WTC11 (cell line): ENCODE results near the gene CSRNP3. TPM values are rescaled to one million over a fixed set of nuclear protein-coding genes. Genes with fewer than 3 reads are reported as not detected.

Experiments used
- ATAC-seq: fragments of 200-7000 bp; cut with Tn5 transposase; 2 replicates; pipeline ENCODE4 v1.10.0; 2021; ENCODE audit warnings: mild to moderate bottlenecking, moderate library complexity
- CTCF ChIA-PET: fragments of 300-600 bp; sonication (Branson Sonifier 250); formaldehyde crosslinking; loops from one replicate; lab custom pipeline; 2021; ENCODE audit warnings: antibody characterized with exemption; lab: Charles Lee
- POLR2A ChIA-PET: fragments of 350-600 bp; sonication (Branson Sonifier 250); formaldehyde crosslinking; loops from one replicate; lab custom pipeline; 2021; ENCODE audit warnings: antibody characterized with exemption; lab: Charles Lee
- DNase-seq: peaks from one replicate; pipeline ENCODE4 v3.0.0; 2021; ENCODE audit warnings: low spot score
- H3K27ac Mint-ChIP-seq: 2 replicates; pipeline ENCODE4 v1.8.0; 2021; ENCODE audit warnings: mixed read lengths
- H3K27me3 Mint-ChIP-seq: 2 replicates; pipeline ENCODE4 v1.8.0; 2021; ENCODE audit warnings: low read depth, mild to moderate bottlenecking, moderate library complexity, mixed read lengths
- H3K36me3 Mint-ChIP-seq: 2 replicates; pipeline ENCODE4 v1.8.0; 2021; ENCODE audit warnings: mixed read lengths
- H3K4me1 Mint-ChIP-seq: 2 replicates; pipeline ENCODE4 v1.8.0; 2022; ENCODE audit warnings: mixed read lengths
- H3K4me3 Mint-ChIP-seq: 2 replicates; pipeline ENCODE4 v1.8.0; 2021; ENCODE audit warnings: mild to moderate bottlenecking, moderate library complexity, mixed read lengths
- H3K9me3 Mint-ChIP-seq: 2 replicates; pipeline ENCODE4 v1.8.0; 2021; ENCODE audit warnings: mixed read lengths
- ATF1 ChIP-seq: sonication (generic); formaldehyde crosslinking; IDR thresholded peaks from 2 replicates; pipeline ENCODE4 v1.8.1; 2023; ENCODE audit warnings: mild to moderate bottlenecking, moderate library complexity, missing genetic modification reagents
- ATF3 ChIP-seq: sonication (generic); formaldehyde crosslinking; conservative IDR thresholded peaks from 2 replicates; pipeline ENCODE4 v1.8.1; 2022; ENCODE audit warnings: mild to moderate bottlenecking, missing genetic modification reagents
- CBFB ChIP-seq: sonication (generic); formaldehyde crosslinking; IDR thresholded peaks from 2 replicates; pipeline ENCODE4 v1.8.1; 2022; ENCODE audit warnings: mild to moderate bottlenecking, low read depth, missing genetic modification reagents
- CDX4 ChIP-seq: fragments of 250-450 bp; sonication (Bioruptor Pico); IDR thresholded peaks from 2 replicates; pipeline ENCODE4 v1.9.0; 2021; ENCODE audit warnings: moderate library complexity, mild to moderate bottlenecking, inconsistent platforms, borderline replicate concordance
- E2F1 ChIP-seq: sonication (generic); formaldehyde crosslinking; IDR thresholded peaks from 2 replicates; pipeline ENCODE4 v1.8.0; 2022; ENCODE audit warnings: mild to moderate bottlenecking, missing genetic modification reagents
- ELF4 ChIP-seq: sonication (generic); formaldehyde crosslinking; IDR thresholded peaks from 2 replicates; pipeline ENCODE4 v1.8.1; 2022; ENCODE audit warnings: low read depth, mild to moderate bottlenecking, moderate library complexity, missing genetic modification reagents
- EMX1 ChIP-seq: fragments of 250-450 bp; sonication (Bioruptor Pico); IDR thresholded peaks from 2 replicates; pipeline ENCODE4 v1.8.0; 2021; ENCODE audit warnings: mild to moderate bottlenecking
- FOXJ3 ChIP-seq: sonication (generic); formaldehyde crosslinking; IDR thresholded peaks from 2 replicates; pipeline ENCODE4 v1.9.0; 2021; ENCODE audit warnings: missing genetic modification reagents, mild to moderate bottlenecking, borderline replicate concordance
- FOXP1 ChIP-seq: sonication (generic); formaldehyde crosslinking; IDR thresholded peaks from 2 replicates; pipeline ENCODE4 v1.8.0; 2022; ENCODE audit warnings: missing genetic modification reagents, mild to moderate bottlenecking, moderate library complexity, borderline replicate concordance
- FOXP4 ChIP-seq: sonication (generic); formaldehyde crosslinking; IDR thresholded peaks from 2 replicates; pipeline ENCODE4 v1.8.0; 2022; ENCODE audit warnings: mild to moderate bottlenecking, missing genetic modification reagents
- GABPB1 ChIP-seq: sonication (generic); formaldehyde crosslinking; IDR thresholded peaks from 2 replicates; pipeline ENCODE4 v1.8.1; 2023; ENCODE audit warnings: mild to moderate bottlenecking, missing genetic modification reagents
- RORB ChIP-seq: fragments of 250-450 bp; sonication (Bioruptor Pico); IDR thresholded peaks from 2 replicates; pipeline ENCODE4 v1.9.0; 2021; ENCODE audit warnings: mild to moderate bottlenecking
- SOX15 ChIP-seq: fragments of 250-450 bp; sonication (Bioruptor Pico); IDR thresholded peaks from 2 replicates; pipeline ENCODE4 v1.9.0; 2021; ENCODE audit warnings: mild to moderate bottlenecking
- SP1 ChIP-seq: sonication (generic); formaldehyde crosslinking; conservative IDR thresholded peaks from 2 replicates; pipeline ENCODE4 v1.8.1; 2022; ENCODE audit warnings: missing genetic modification reagents
- TEAD4 ChIP-seq: sonication (generic); formaldehyde crosslinking; IDR thresholded peaks from 2 replicates; pipeline ENCODE4 v1.8.0; 2022; ENCODE audit warnings: mild to moderate bottlenecking, missing genetic modification reagents
- ZNF121 ChIP-seq: sonication (generic); formaldehyde crosslinking; IDR thresholded peaks from 2 replicates; pipeline ENCODE4 v1.8.0; 2023; ENCODE audit warnings: missing genetic modification reagents
- ZNF138 ChIP-seq: sonication (generic); formaldehyde crosslinking; conservative IDR thresholded peaks from 2 replicates; pipeline ENCODE4 v1.8.1; 2022; ENCODE audit warnings: mild to moderate bottlenecking, moderate library complexity, missing genetic modification reagents
- ZNF263 ChIP-seq: sonication (generic); formaldehyde crosslinking; IDR thresholded peaks from 2 replicates; pipeline ENCODE4 v1.8.1; 2022; ENCODE audit warnings: low read depth, mild to moderate bottlenecking, moderate library complexity, missing genetic modification reagents
- ZNF317 ChIP-seq: sonication (generic); formaldehyde crosslinking; IDR thresholded peaks from 2 replicates; pipeline ENCODE4 v1.8.1; 2023; ENCODE audit warnings: low read depth, mild to moderate bottlenecking, moderate library complexity, missing genetic modification reagents, borderline replicate concordance
- ZNF396 ChIP-seq: fragments of 250-450 bp; sonication (Bioruptor Pico); IDR thresholded peaks from 2 replicates; pipeline ENCODE4 v1.8.0; 2021; ENCODE audit warnings: mild to moderate bottlenecking, moderate library complexity, borderline replicate concordance
- ZNF512 ChIP-seq: sonication (generic); formaldehyde crosslinking; IDR thresholded peaks from 2 replicates; pipeline ENCODE4 v1.8.1; 2022; ENCODE audit warnings: missing genetic modification reagents, borderline replicate concordance
- total RNA-seq: library from RNA; stranded (reverse); gene quantifications from 3 replicates; pipeline ENCODE4 v1.2.3, GENCODE V29; 2021
- TF ChIP-seq, protein P1 (sequence below): sonication (generic); formaldehyde crosslinking; IDR thresholded peaks from 2 replicates; pipeline ENCODE4 v1.8.1; 2022; ENCODE audit warnings: low read depth, mild to moderate bottlenecking, moderate library complexity, missing genetic modification reagents, borderline replicate concordance

CSRNP3 gene
- total RNA-seq, 1 experiment from 2014 or later = 7.3 TPM

DNA sequence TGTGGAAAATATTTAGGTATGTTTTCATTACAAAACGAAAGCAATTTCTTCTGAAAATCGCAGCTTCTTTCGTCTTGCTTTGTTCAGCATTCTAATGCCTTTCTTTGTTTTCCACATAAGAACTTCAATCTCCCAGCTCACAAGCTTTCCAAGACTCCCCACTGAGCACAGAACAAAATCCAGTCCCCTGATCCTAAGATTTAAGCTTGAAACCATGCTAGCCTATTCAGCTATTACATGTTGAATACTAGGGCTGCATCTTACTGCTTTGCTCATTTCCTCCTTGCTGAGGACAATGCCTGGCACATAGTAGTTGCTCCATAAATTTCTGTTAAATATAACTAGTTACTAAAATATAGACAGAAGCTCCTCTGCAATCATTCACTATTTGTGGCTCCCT is 163.9 kb downstream of the CSRNP3 start:
- peaks cover 52% of the 10 kb centered on the region for H3K4me1 Mint-ChIP-seq
- H3K27ac Mint-ChIP-seq = peak overlapping the region; percentile 91
- ATAC-seq = peak; percentile 36
- no peak for DNase-seq
- H3K27me3 Mint-ChIP-seq = no peaks in the 10 kb centered on the region
- ChIA-PET CTCF (interaction anchor here (0.8 to 2.8 kb wide), 5 partner anchors 9 to 241 kb away, joined by 3 to 11 read pairs (median 4); no protein-coding TSS in a partner anchor), POLR2A (no interaction called here)
- TF ChIP-seq ZNF263 (CRISPR knock-in tag) = no peak
- no peak for TF ChIP-seq EMX1 (CRISPR knock-in tag)
- no peak for TF ChIP-seq CDX4
- TF ChIP-seq FOXP4 (CRISPR knock-in tag) = no peak
- no peak for TF ChIP-seq ZNF396
- no peak for TF ChIP-seq CBFB (CRISPR knock-in tag)
- no peaks in the 10 kb centered on the region for H3K9me3 Mint-ChIP-seq
- H3K4me3 Mint-ChIP-seq = no peak overlapping the region
- H3K36me3 Mint-ChIP-seq = no peaks in the 10 kb centered on the region

DNA sequence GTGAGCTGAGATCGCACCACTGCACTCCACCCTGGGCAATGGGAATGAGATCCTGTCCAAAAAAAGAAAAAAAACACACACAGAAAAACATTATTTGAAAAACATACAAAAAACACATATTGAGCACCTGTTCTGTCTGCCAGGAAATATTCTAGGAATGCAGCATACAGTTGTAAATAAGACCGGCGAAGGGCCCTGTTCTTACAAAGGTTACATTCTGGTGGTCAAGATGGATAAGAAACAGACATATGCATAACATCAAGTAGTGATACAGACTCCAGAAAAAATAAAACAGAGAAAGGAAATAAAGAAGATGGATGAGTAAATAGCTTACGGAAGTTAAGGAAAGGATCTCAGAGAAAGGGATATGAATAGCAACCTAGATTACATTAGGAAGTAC is 164.8 kb downstream of the CSRNP3 start:
- Mint-ChIP-seq H3K4me3 (no peak overlapping the region; the same call in 1 of the 2 replicates), H3K27ac (peak overlapping the region; percentile 91)
- CTCF ChIA-PET = interaction anchor here (0.9 to 2.8 kb wide), 3 partner anchors 8 to 228 kb away, joined by 3 to 11 read pairs (median 4); no protein-coding TSS in a partner anchor

DNA sequence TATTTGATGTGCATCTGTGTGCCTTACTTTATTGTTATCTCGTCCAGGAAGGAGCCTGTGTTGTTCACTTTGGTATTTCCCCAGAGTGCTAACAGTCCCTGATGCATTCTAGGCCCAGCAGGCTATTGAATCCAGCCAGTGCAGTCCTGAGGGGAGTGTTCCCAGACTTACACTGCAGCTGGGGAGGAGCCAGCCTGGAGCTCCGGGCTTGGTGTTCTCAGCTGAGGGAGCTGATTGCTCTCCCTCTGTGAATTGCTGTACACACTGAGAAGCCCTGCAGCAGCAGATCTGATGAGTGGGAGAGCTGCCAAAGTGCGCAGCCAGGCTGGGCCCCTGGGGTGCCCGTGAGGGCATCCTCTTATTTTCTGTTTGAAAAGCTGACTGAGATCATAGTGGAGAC is 165.4 kb downstream of the CSRNP3 start:
- POLR2A ChIA-PET = no interaction called here
- H3K36me3 Mint-ChIP-seq = no peaks in the 10 kb centered on the region

More for the DNA sequence above, 164.8 kb downstream of the CSRNP3 start:
- TF ChIP-seq ZNF121 (CRISPR knock-in tag) (no peak), FOXP1 (CRISPR knock-in tag) (no peak), ZNF263 (CRISPR knock-in tag) (no peak), ZNF317 (CRISPR knock-in tag) (no peak), TEAD4 (no peak), RORB (CRISPR knock-in tag) (no peak), GABPB1 (CRISPR knock-in tag) (no peak)
- H3K27me3 Mint-ChIP-seq = no peaks in the 10 kb centered on the region
- DNase-seq (no peak), ATAC-seq (peak; percentile 8)
- H3K36me3 Mint-ChIP-seq = no peaks in the 10 kb centered on the region
- H3K9me3 Mint-ChIP-seq = no peaks in the 10 kb centered on the region
- H3K4me1 Mint-ChIP-seq = peaks cover 50% of the 10 kb centered on the region
- POLR2A ChIA-PET = no interaction called here

More for the DNA sequence above, 165.4 kb downstream of the CSRNP3 start:
- H3K4me3 Mint-ChIP-seq = no peak overlapping the region
- CTCF ChIA-PET = interaction anchor here (0.9 to 1.3 kb wide), 2 partner anchors 8 to 228 kb away, joined by 3 to 4 read pairs; no protein-coding TSS in a partner anchor
- DNase-seq (peak; percentile 61), ATAC-seq (peak; percentile 97)
- H3K4me1 Mint-ChIP-seq = peaks cover 44% of the 10 kb centered on the region
- no peaks in the 10 kb centered on the region for H3K9me3 Mint-ChIP-seq
- H3K27ac Mint-ChIP-seq = peak overlapping the region; percentile 91
- no peak for TF ChIP-seq SP1
- no peak for TF ChIP-seq ZNF138 (CRISPR knock-in tag)
- TF ChIP-seq ELF4 (CRISPR knock-in tag) = no peak
- TF ChIP-seq FOXP4 (CRISPR knock-in tag) = no peak
- TF ChIP-seq, protein P1, sequence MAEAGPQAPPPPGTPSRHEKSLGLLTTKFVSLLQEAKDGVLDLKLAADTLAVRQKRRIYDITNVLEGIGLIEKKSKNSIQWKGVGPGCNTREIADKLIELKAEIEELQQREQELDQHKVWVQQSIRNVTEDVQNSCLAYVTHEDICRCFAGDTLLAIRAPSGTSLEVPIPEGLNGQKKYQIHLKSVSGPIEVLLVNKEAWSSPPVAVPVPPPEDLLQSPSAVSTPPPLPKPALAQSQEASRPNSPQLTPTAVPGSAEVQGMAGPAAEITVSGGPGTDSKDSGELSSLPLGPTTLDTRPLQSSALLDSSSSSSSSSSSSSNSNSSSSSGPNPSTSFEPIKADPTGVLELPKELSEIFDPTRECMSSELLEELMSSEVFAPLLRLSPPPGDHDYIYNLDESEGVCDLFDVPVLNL = no peak
- no peak for TF ChIP-seq SOX15 (CRISPR knock-in tag)
- no peak for TF ChIP-seq ATF3 (CRISPR knock-in tag)
- no peak for TF ChIP-seq E2F1
- TF ChIP-seq FOXJ3 = no peak
- no peak for TF ChIP-seq ATF1 (CRISPR knock-in tag)
- TF ChIP-seq ZNF512 (CRISPR knock-in tag) = no peak
- no peaks in the 10 kb centered on the region for H3K27me3 Mint-ChIP-seq
